Ishikawa (cell line): ENCODE measurements around the gene DRP2.

Experiments
- CEBPB ChIP-seq: IDR thresholded peaks from 2 replicates; pipeline ENCODE4 v1.6.1; 2012
- CREB1 ChIP-seq: IDR thresholded peaks from 2 replicates; pipeline ENCODE4 v1.6.1; 2012; ENCODE audit warnings: low read depth
- EGR1 ChIP-seq: IDR thresholded peaks from 2 replicates; pipeline ENCODE4 v1.6.1; 2012
- EP300 ChIP-seq: IDR thresholded peaks from 2 replicates; pipeline ENCODE4 v1.6.1; 2012; ENCODE audit warnings: borderline replicate concordance
- FOXM1 ChIP-seq: IDR thresholded peaks from 2 replicates; pipeline ENCODE4 v1.6.1; 2012; ENCODE audit warnings: low read depth, borderline replicate concordance
- MAX ChIP-seq: IDR thresholded peaks from 2 replicates; pipeline ENCODE4 v1.6.1; 2012
- NFIC ChIP-seq: IDR thresholded peaks from 2 replicates; pipeline ENCODE4 v1.6.1; 2012
- RAD21 ChIP-seq: IDR thresholded peaks from 2 replicates; pipeline ENCODE4 v1.6.1; 2012; ENCODE audit warnings: low read depth
- REST ChIP-seq: IDR thresholded peaks from 2 replicates; pipeline ENCODE4 v1.6.1; 2012; ENCODE audit warnings: low read depth, mild to moderate bottlenecking
- TAF1 ChIP-seq: IDR thresholded peaks from 2 replicates; pipeline ENCODE4 v1.6.1; 2012; ENCODE audit warnings: low read depth, mild to moderate bottlenecking
- TCF12 ChIP-seq: IDR thresholded peaks from 2 replicates; pipeline ENCODE4 v1.6.1; 2012; ENCODE audit warnings: low read depth
- YY1 ChIP-seq: IDR thresholded peaks from 2 replicates; pipeline ENCODE4 v1.6.1; 2012; ENCODE audit warnings: low read depth

GRCh38 chrX:101191217-101191750 is 28.3 kb upstream of the DRP2 start:
- no peak for TF ChIP-seq EP300
- no peak for TF ChIP-seq CEBPB
- no peak for TF ChIP-seq TAF1
- TF ChIP-seq YY1, result no peak
- no peak for TF ChIP-seq RAD21
- TF ChIP-seq CREB1, result no peak
- no peak for TF ChIP-seq NFIC
- no peak for TF ChIP-seq REST
- no peak for TF ChIP-seq MAX
- no peak for TF ChIP-seq TCF12
- no peak for TF ChIP-seq EGR1
- TF ChIP-seq FOXM1, result no peak
